ENCODE results near the gene CPSF4L.

- TF ChIP-seq CTCF (IDR thresholded peaks at IDR 0.05) = no peak
- TF ChIP-seq POLR2A (IDR thresholded peaks at IDR 0.05) = no peak
Observed at GRCh38 chr17:73289549-73290254, 28.0 kb upstream of the CPSF4L start.

All from right lobe of liver (tissue), 4 donors.